Liver (tissue), 9 donors: ENCODE data around the gene DEPDC5. TPM values are rescaled to one million over a fixed set of nuclear protein-coding genes. Genes with fewer than 3 reads are reported as not detected.

Experiments used
- DNase-seq: peaks from one replicate; pipeline ENCODE4 v3.0.0-alpha.2; 2017; ENCODE audit warnings: low spot score
- H3K27ac ChIP-seq, 2 donors: one replicate each; pipeline ENCODE4 v1.7.0; 2013; ENCODE audit warnings: inconsistent platforms in 2 of 2, low read length in 2 of 2, control low read depth in 1 of 2, low read depth in 1 of 2, mild to moderate bottlenecking in 1 of 2
- H3K27me3 ChIP-seq, 4 donors: one replicate each; pipeline versions ENCODE4 v1.6.1 to v1.7.0; 2013; ENCODE audit warnings: low read length in 3 of 4, inconsistent platforms in 1 of 4, mild to moderate bottlenecking in 1 of 4, moderate library complexity in 1 of 4; ENCODE audit not compliant: control insufficient read depth in 4 of 4, insufficient read depth in 4 of 4
- H3K36me3 ChIP-seq, 4 donors: one replicate each; pipeline versions ENCODE4 v1.6.1 to v1.7.0; 2013; ENCODE audit warnings: low read length in 3 of 4, mild to moderate bottlenecking in 3 of 4, low read depth in 1 of 4, moderate library complexity in 1 of 4; ENCODE audit not compliant: control insufficient read depth in 4 of 4, insufficient read depth in 3 of 4
- H3K4me1 ChIP-seq, 4 donors: one replicate each; pipeline versions ENCODE4 v1.6.1 to v1.7.0; 2013; ENCODE audit warnings: low read length in 3 of 4, mild to moderate bottlenecking in 3 of 4, moderate library complexity in 1 of 4; ENCODE audit not compliant: control insufficient read depth in 4 of 4, insufficient read depth in 4 of 4
- H3K4me3 ChIP-seq, 3 donors: one replicate each; pipeline versions ENCODE4 v1.6.1 to v1.7.0; 2013; ENCODE audit warnings: low read length in 3 of 3, control low read depth in 1 of 3, low read depth in 1 of 3, mild to moderate bottlenecking in 1 of 3
- H3K9ac ChIP-seq, 2 donors: one replicate each; pipeline ENCODE4 v1.7.0; 2013; ENCODE audit warnings: low read length in 2 of 2, mild to moderate bottlenecking in 2 of 2, moderate library complexity in 2 of 2, control low read depth in 1 of 2, low read depth in 1 of 2
- H3K9me3 ChIP-seq, 4 donors: one replicate each; pipeline versions ENCODE4 v1.6.1 to v1.7.0; 2013; ENCODE audit warnings: low read length in 3 of 4; ENCODE audit not compliant: control insufficient read depth in 4 of 4
- EGR1 ChIP-seq, 2 donors: IDR thresholded peaks; 2 replicates each; pipeline ENCODE4 v1.6.1; 2016 to 2018; ENCODE audit warnings: antibody characterized with exemption in 2 of 2, low read depth in 2 of 2
- FOXA1 ChIP-seq: IDR thresholded peaks from 2 replicates; pipeline ENCODE4 v1.6.1; 2016; ENCODE audit warnings: antibody characterized with exemption
- FOXA2 ChIP-seq: IDR thresholded peaks from 2 replicates; pipeline ENCODE4 v1.6.1; 2016; ENCODE audit warnings: antibody characterized with exemption
- GABPA ChIP-seq, 2 donors: IDR thresholded peaks in 1 of 2; conservative IDR thresholded peaks in 1 of 2; 2 replicates each; pipeline ENCODE4 v1.6.1; 2016; ENCODE audit warnings: antibody characterized with exemption in 2 of 2, mild to moderate bottlenecking in 1 of 2, moderate library complexity in 1 of 2
- HNF4A ChIP-seq, 2 donors: conservative IDR thresholded peaks; 2 replicates each; pipeline ENCODE4 v1.6.1; 2016; ENCODE audit warnings: antibody characterized with exemption in 2 of 2, mild to moderate bottlenecking in 2 of 2
- HNF4G ChIP-seq: IDR thresholded peaks from 2 replicates; pipeline ENCODE4 v1.6.1; 2016; ENCODE audit warnings: antibody characterized with exemption
- JUND ChIP-seq, 2 donors: IDR thresholded peaks; 2 replicates each; pipeline ENCODE4 v1.6.1; 2016; ENCODE audit warnings: antibody characterized with exemption in 2 of 2
- NR2F2 ChIP-seq: IDR thresholded peaks from 2 replicates; pipeline ENCODE4 v1.6.1; 2016; ENCODE audit warnings: antibody characterized with exemption
- RAD21 ChIP-seq, 2 donors: IDR thresholded peaks; 2 replicates each; pipeline ENCODE4 v1.6.1; 2016; ENCODE audit warnings: antibody characterized with exemption in 2 of 2, mild to moderate bottlenecking in 2 of 2
- SP1 ChIP-seq: IDR thresholded peaks from 2 replicates; pipeline ENCODE4 v1.6.1; 2018; ENCODE audit warnings: antibody characterized with exemption, mild to moderate bottlenecking
- TAF1 ChIP-seq: conservative IDR thresholded peaks from 2 replicates; pipeline ENCODE4 v1.6.1; 2016; ENCODE audit warnings: antibody characterized with exemption, mild to moderate bottlenecking
- YY1 ChIP-seq: IDR thresholded peaks from 2 replicates; pipeline ENCODE4 v1.6.1; 2016; ENCODE audit warnings: antibody characterized with exemption, mild to moderate bottlenecking
- WGBS: extraction: QIAGEN DNeasy Blood & Tissue Kit; methylation state at CpG from one replicate; pipeline ENCODE4 v1.1.7; 2013; 5-methylcytosine and 5-hydroxymethylcytosine counted together
- polyA plus RNA-seq, 2 donors: library from polyadenylated mRNA; stranded (reverse) in 1 of 2; unstranded in 1 of 2; fragments of 200-250 nt in 1 of 2; fragments of >200 nt in 1 of 2; fragmentation: Nextera tagmentation in 1 of 2; extraction: Ambion mirVana in 1 of 2; gene quantifications; one replicate each; pipeline versions ENCODE4 v1.2.1 to v1.2.3, GENCODE V29; 2013 to 2015
- total RNA-seq, 2 donors: library from RNA; depleted of rRNA; stranded (reverse); fragments of >200 nt; gene quantifications; one replicate each; pipeline ENCODE4 v1.2.3, GENCODE V29; 2014
- TF ChIP-seq, protein P1 (sequence below): IDR thresholded peaks from 2 replicates; pipeline ENCODE4 v1.6.1; 2016; ENCODE audit warnings: antibody characterized with exemption
- TF ChIP-seq, protein P2 (sequence below): fragments of 150-350 bp; IDR thresholded peaks from 2 replicates; pipeline ENCODE4 v1.5.1; 2017; ENCODE audit warnings: improper control_type of control experiment, low read depth, low read length; ENCODE audit not compliant: missing input control
- TF ChIP-seq, protein P3 (sequence below): IDR thresholded peaks from 2 replicates; pipeline ENCODE4 v1.6.1; 2016; ENCODE audit warnings: antibody characterized with exemption
- TF ChIP-seq, protein P4 (sequence below): IDR thresholded peaks from 2 replicates; pipeline ENCODE4 v1.6.1; 2016; ENCODE audit warnings: antibody characterized with exemption
- donor health status: healthy.
- donor health status: healthy.
- donor health status: healthy.
- donor health status: healthy.
- donor health status: healthy.

DEPDC5 gene
- total and polyA plus RNA-seq, 4 donors = 5.5 to 19.4 (median 12.6) TPM

DNA sequence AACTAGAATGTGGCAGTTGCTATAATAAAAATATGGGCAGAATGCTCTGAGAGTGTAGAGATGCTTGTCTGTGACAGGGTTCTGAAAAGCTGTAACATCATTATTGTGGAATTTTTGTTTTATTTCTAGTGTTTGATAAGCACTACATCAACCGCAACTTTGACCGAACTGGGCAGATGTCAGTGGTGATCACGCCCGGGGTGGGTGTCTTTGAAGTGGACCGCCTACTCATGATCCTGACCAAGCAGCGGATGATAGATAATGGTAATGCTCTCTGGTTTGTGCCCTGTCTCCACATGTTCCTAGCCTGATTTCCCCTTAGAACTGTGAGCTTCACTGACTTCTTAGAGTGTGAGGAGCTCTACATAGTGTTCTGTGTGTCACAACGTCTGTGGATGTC is 48.8 kb downstream of the DEPDC5 start:
- TF ChIP-seq JUND (IDR thresholded peaks at IDR 0.05) (no peak), YY1 (no peak), NR2F2 (no peak), HNF4G (no peak), FOXA2 (no peak), GABPA (IDR thresholded peaks at IDR 0.05 in 1 of 2, conservative IDR thresholded peaks at IDR 0.05 in 1 of 2) (no peak), EGR1 (IDR thresholded peaks at IDR 0.05; ENCODE audit: low read depth in 2 of 2) (no peak), FOXA1 (no peak), SP1 (no peak), RAD21 (IDR thresholded peaks at IDR 0.05) (no peak), TAF1 (no peak)
- TF ChIP-seq, protein P1, sequence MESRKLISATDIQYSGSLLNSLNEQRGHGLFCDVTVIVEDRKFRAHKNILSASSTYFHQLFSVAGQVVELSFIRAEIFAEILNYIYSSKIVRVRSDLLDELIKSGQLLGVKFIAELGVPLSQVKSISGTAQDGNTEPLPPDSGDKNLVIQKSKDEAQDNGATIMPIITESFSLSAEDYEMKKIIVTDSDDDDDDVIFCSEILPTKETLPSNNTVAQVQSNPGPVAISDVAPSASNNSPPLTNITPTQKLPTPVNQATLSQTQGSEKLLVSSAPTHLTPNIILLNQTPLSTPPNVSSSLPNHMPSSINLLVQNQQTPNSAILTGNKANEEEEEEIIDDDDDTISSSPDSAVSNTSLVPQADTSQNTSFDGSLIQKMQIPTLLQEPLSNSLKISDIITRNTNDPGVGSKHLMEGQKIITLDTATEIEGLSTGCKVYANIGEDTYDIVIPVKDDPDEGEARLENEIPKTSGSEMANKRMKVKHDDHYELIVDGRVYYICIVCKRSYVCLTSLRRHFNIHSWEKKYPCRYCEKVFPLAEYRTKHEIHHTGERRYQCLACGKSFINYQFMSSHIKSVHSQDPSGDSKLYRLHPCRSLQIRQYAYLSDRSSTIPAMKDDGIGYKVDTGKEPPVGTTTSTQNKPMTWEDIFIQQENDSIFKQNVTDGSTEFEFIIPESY = no peak
- TF ChIP-seq, protein P2, sequence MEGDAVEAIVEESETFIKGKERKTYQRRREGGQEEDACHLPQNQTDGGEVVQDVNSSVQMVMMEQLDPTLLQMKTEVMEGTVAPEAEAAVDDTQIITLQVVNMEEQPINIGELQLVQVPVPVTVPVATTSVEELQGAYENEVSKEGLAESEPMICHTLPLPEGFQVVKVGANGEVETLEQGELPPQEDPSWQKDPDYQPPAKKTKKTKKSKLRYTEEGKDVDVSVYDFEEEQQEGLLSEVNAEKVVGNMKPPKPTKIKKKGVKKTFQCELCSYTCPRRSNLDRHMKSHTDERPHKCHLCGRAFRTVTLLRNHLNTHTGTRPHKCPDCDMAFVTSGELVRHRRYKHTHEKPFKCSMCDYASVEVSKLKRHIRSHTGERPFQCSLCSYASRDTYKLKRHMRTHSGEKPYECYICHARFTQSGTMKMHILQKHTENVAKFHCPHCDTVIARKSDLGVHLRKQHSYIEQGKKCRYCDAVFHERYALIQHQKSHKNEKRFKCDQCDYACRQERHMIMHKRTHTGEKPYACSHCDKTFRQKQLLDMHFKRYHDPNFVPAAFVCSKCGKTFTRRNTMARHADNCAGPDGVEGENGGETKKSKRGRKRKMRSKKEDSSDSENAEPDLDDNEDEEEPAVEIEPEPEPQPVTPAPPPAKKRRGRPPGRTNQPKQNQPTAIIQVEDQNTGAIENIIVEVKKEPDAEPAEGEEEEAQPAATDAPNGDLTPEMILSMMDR = no peak
- TF ChIP-seq, protein P3, sequence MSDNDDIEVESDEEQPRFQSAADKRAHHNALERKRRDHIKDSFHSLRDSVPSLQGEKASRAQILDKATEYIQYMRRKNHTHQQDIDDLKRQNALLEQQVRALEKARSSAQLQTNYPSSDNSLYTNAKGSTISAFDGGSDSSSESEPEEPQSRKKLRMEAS = no peak
- Histone ChIP-seq H3K9ac (no peak overlapping the region), H3K4me1 (no peaks in the 10 kb centered on the region), H3K27me3 (no peaks in the 10 kb centered on the region), H3K27ac (no peak overlapping the region), H3K9me3 (no peaks in the 10 kb centered on the region), H3K36me3 (peaks cover 11 to 67% (median 60%) of the 10 kb centered on the region in 4 donors), H3K4me3 (no peak overlapping the region)
- DNase-seq = no peak
- WGBS = 97% methylated on average over 7 of the region's 7 CpGs

DNA sequence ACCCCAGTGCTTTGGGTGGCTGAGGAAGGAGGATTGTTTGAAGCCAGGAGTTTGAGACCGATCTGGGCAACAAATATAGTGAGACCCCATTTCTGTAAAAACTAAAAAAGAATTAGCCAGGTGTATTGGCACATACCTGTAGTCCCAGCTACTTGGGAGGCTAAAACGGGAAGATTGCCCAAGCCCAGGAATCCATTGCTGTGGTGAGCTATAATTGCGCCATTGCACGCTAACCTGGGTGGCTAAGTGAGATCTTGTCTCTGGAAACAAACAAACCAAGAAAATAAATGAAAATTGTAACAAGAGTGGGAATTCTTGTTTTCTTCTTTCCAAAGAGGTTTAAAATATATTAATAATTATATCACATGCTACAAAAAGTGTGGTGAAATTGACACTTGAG is 52.9 kb downstream of the DEPDC5 start:
- Histone ChIP-seq H3K27ac (no peak overlapping the region), H3K4me3 (no peak overlapping the region), H3K27me3 (no peaks in the 10 kb centered on the region), H3K36me3 (peaks cover 12 to 62% (median 49%) of the 10 kb centered on the region in 4 donors), H3K9me3 (no peaks in the 10 kb centered on the region), H3K9ac (no peak overlapping the region), H3K4me1 (no peaks in the 10 kb centered on the region)
- DNase-seq = no peak
- 89% methylated on average over 4 of the region's 4 CpGs for WGBS
- TF ChIP-seq, protein P4, sequence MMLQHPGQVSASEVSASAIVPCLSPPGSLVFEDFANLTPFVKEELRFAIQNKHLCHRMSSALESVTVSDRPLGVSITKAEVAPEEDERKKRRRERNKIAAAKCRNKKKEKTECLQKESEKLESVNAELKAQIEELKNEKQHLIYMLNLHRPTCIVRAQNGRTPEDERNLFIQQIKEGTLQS = no peak
- TF ChIP-seq, protein P2 = no peak
- TF ChIP-seq NR2F2 (no peak), SP1 (no peak), YY1 (no peak), EGR1 (IDR thresholded peaks at IDR 0.05; ENCODE audit: low read depth in 2 of 2) (no peak), HNF4G (no peak), HNF4A (conservative IDR thresholded peaks at IDR 0.05) (no peak), TAF1 (no peak)
